Nephron progenitor cell (in vitro differentiated cells): ENCODE data around the gene MRAP.

ENCODE experiments used
- DNase-seq: peaks from one replicate; pipeline ENCODE4 v3.0.0; 2021
- H3K27ac Mint-ChIP-seq: 2 replicates; pipeline ENCODE4 v1.8.0; 2021; ENCODE audit warnings: mild to moderate bottlenecking, moderate library complexity, mixed read lengths
- H3K27me3 Mint-ChIP-seq: 2 replicates; pipeline ENCODE4 v1.8.0; 2021; ENCODE audit warnings: mild to moderate bottlenecking, low read depth, mixed read lengths; ENCODE audit not compliant: poor library complexity
- H3K36me3 Mint-ChIP-seq: 2 replicates; pipeline ENCODE4 v1.8.0; 2021; ENCODE audit warnings: low read depth, mixed read lengths
- H3K4me1 Mint-ChIP-seq: 2 replicates; pipeline ENCODE4 v1.8.0; 2021; ENCODE audit warnings: mixed read lengths
- H3K4me3 Mint-ChIP-seq: 2 replicates; pipeline ENCODE4 v1.8.0; 2021; ENCODE audit warnings: mild to moderate bottlenecking, moderate library complexity, mixed read lengths
- H3K9me3 Mint-ChIP-seq: 2 replicates; pipeline ENCODE4 v1.8.0; 2021; ENCODE audit warnings: mild to moderate bottlenecking, moderate library complexity, mixed read lengths
- TF ChIP-seq, protein P1 (sequence below): fragments of 200-600 bp; sonication (generic); IDR thresholded peaks from 2 replicates; pipeline ENCODE4 v1.5.0; 2021; ENCODE audit warnings: antibody characterized with exemption

MRAP gene

GRCh38 chr21:32338209-32338921 lies 39.7 kb downstream of the MRAP start:
- H3K27ac Mint-ChIP-seq: peak overlapping the region; percentile 17
- DNase-seq: no peak
- no peaks in the 10 kb centered on the region for H3K27me3 Mint-ChIP-seq
- TF ChIP-seq, protein P1, sequence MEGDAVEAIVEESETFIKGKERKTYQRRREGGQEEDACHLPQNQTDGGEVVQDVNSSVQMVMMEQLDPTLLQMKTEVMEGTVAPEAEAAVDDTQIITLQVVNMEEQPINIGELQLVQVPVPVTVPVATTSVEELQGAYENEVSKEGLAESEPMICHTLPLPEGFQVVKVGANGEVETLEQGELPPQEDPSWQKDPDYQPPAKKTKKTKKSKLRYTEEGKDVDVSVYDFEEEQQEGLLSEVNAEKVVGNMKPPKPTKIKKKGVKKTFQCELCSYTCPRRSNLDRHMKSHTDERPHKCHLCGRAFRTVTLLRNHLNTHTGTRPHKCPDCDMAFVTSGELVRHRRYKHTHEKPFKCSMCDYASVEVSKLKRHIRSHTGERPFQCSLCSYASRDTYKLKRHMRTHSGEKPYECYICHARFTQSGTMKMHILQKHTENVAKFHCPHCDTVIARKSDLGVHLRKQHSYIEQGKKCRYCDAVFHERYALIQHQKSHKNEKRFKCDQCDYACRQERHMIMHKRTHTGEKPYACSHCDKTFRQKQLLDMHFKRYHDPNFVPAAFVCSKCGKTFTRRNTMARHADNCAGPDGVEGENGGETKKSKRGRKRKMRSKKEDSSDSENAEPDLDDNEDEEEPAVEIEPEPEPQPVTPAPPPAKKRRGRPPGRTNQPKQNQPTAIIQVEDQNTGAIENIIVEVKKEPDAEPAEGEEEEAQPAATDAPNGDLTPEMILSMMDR: no peak
- H3K36me3 Mint-ChIP-seq: peaks cover 67% of the 10 kb centered on the region
- H3K4me1 Mint-ChIP-seq: peaks cover 5% of the 10 kb centered on the region
- H3K4me3 Mint-ChIP-seq: no peak overlapping the region
- H3K9me3 Mint-ChIP-seq: peaks cover 3% of the 10 kb centered on the region

DNA sequence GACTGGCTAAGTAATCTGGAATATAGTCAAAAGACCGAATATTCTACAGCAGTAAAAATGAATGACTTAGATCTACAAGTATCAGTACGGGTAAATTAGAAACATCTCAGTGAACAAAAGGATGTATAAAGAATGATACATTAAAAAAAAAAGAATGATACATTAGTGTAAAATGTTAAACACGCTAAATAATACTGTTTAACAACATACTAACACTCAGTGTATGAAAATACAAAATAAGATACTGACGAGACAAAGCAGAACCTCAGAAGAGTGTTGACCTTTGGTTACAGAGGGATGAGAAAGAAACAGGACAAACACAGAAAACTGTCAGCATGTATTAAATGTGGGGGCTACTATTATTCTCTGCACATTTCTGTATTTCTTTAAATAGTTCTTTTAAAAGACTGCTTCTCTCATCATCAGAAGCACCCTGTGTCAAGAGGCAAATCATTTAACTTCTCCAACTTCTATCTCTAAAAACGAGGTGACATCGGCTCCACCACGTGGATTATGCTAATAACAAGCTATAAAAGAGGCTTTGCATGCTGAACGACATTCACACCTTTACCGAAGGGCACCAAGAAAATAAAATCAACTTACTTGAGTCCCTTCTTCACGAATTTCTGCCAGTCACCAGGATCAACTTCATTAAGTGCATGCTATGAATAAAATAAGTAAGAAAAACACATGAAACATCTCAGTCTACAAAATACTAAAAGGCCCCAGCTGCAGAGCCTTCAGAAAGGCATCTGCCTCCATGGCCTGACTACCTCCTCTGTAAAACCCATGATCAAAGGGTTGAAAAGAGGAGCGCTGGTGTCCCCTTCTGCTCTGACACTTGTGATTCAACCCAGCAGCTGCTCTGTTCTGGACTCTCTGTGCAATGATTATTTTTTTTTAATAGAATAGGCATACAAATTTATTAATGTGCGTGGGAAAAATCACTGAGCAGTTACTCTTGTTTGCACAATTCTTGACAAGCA lies 42.5 kb downstream of the MRAP start:
- H3K9me3 Mint-ChIP-seq: peaks cover 20% of the 10 kb centered on the region
- peaks cover 76% of the 10 kb centered on the region for H3K36me3 Mint-ChIP-seq
- DNase-seq: no peak
- H3K4me1 Mint-ChIP-seq: peaks cover 5% of the 10 kb centered on the region
- TF ChIP-seq, protein P1: no peak
- no peak overlapping the region for H3K4me3 Mint-ChIP-seq
- no peak overlapping the region for H3K27ac Mint-ChIP-seq
- H3K27me3 Mint-ChIP-seq: no peaks in the 10 kb centered on the region

GRCh38 chr21:32346951-32347350 lies 48.3 kb downstream of the MRAP start:
- Mint-ChIP-seq H3K4me3 (no peak overlapping the region), H3K4me1 (no peaks in the 10 kb centered on the region), H3K27ac (no peak overlapping the region), H3K36me3 (peaks cover 81% of the 10 kb centered on the region), H3K27me3 (no peaks in the 10 kb centered on the region), H3K9me3 (peaks cover 20% of the 10 kb centered on the region)
- DNase-seq: no peak
- TF ChIP-seq, protein P1: no peak

- Mint-ChIP-seq H3K9me3 (peaks cover 20% of the 10 kb centered on the region), H3K36me3 (peaks cover 85% of the 10 kb centered on the region)
Measured at GRCh38 chr21:32347351-32347750, 48.7 kb downstream of the MRAP start.

GRCh38 chr21:32347977-32348376 lies 49.3 kb downstream of the MRAP start:
- Mint-ChIP-seq H3K27ac (no peak overlapping the region), H3K4me3 (no peak overlapping the region), H3K27me3 (no peaks in the 10 kb centered on the region), H3K9me3 (peaks cover 20% of the 10 kb centered on the region), H3K4me1 (no peaks in the 10 kb centered on the region), H3K36me3 (peaks cover 81% of the 10 kb centered on the region)
- TF ChIP-seq, protein P1: no peak
- DNase-seq: no peak

More at GRCh38 chr21:32347351-32347750, 48.7 kb downstream of the MRAP start:
- Mint-ChIP-seq H3K4me3 (no peak overlapping the region), H3K27me3 (no peaks in the 10 kb centered on the region), H3K4me1 (no peaks in the 10 kb centered on the region), H3K27ac (no peak overlapping the region)
- TF ChIP-seq, protein P1: no peak
- no peak for DNase-seq
